Measurements from ENCODE around the gene DMRT3.

DMRT3 gene

DNA sequence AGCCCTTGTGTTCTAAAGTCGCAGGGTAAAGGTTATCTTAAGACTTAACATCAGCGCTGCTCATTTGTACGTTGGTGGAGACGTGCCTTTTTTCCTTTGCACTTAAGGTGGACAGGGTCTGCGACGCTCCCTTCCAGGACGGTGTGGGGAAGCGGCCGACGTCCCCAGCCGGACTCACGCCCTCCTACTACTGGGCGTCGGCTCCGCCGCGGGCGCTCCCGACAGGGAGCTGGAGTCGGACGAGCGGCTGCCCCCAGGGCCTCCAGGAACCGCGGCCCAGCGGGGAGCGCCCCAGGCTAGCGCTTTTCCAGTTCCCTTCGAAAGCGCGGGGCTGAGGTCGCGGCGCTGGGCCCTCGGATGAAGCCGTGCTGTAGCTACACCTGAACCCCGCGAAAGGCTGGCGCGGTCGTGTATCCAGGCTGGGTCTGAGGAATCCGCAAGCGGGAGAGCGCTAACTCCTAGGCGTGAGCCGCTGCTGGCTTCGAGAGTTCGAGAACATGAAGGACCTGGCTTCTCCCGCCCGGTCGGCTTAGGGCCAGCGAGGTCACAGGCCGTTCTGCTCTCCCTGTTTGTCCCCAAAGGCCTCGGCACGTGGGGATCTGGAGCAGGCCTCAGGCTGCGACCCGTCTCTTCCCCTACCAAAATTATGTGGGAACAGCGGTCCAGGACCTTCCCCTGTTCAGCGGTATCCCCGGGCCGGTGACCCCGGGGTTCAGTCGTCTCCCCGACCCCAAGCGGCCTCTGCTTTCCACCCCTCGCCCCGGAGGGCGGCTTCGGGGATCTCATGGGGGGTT, 3.8 kb upstream of the DMRT3 start:
- no peak for DNase-seq (ENCODE audit: extremely low read depth, insufficient read length)
- TF ChIP-seq, protein P1, sequence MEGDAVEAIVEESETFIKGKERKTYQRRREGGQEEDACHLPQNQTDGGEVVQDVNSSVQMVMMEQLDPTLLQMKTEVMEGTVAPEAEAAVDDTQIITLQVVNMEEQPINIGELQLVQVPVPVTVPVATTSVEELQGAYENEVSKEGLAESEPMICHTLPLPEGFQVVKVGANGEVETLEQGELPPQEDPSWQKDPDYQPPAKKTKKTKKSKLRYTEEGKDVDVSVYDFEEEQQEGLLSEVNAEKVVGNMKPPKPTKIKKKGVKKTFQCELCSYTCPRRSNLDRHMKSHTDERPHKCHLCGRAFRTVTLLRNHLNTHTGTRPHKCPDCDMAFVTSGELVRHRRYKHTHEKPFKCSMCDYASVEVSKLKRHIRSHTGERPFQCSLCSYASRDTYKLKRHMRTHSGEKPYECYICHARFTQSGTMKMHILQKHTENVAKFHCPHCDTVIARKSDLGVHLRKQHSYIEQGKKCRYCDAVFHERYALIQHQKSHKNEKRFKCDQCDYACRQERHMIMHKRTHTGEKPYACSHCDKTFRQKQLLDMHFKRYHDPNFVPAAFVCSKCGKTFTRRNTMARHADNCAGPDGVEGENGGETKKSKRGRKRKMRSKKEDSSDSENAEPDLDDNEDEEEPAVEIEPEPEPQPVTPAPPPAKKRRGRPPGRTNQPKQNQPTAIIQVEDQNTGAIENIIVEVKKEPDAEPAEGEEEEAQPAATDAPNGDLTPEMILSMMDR (IDR thresholded peaks at IDR 0.05; ENCODE audit: insufficient read depth, low read length, poor library complexity, severe bottlenecking) = no peak
- Histone ChIP-seq H3K4me3 (replicated peaks; ENCODE audit: low read depth, low read length) (no peak overlapping the region), H3K27me3 (replicated peaks; ENCODE audit: control insufficient read depth, insufficient read depth, low read length) (peaks cover 7% of the 10 kb centered on the region), H3K36me3 (ENCODE audit: control insufficient read depth, insufficient read depth, low read length) (no peaks in the 10 kb centered on the region)

DNA sequence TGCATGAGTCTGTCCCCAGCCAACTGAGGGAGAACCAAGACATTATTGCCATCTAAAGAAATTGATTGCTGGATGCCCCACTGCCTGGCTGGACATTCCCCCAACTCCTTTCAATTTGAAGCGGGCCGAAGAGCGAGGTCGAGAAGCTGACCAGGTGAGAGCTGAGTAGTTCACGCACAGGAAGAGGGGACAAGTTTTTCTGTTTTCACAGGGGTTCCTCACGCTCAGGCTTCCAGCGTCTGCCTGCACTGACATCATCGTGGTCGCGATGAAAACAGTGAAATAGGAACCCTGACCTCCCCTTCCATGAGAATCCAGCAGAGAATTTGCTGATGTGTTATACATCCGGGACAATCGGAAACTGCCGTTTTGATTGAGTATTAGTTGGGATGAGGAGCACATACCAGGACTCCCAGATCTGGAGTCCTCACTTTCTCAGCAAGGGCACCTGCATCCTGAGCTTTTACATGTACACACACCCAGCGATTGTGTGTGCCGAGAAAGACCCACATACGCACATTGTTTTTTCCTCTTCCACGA, 3.1 kb upstream of the DMRT3 start:
- TF ChIP-seq, protein P1 (IDR thresholded peaks at IDR 0.05; ENCODE audit: insufficient read depth, low read length, poor library complexity, severe bottlenecking) = no peak
- Histone ChIP-seq H3K27me3 (replicated peaks; ENCODE audit: control insufficient read depth, insufficient read depth, low read length) (peaks cover 7% of the 10 kb centered on the region), H3K36me3 (ENCODE audit: control insufficient read depth, insufficient read depth, low read length) (no peaks in the 10 kb centered on the region), H3K4me3 (replicated peaks; ENCODE audit: low read depth, low read length) (no peak overlapping the region)
- DNase-seq (ENCODE audit: extremely low read depth, insufficient read length) = no peak

DNA sequence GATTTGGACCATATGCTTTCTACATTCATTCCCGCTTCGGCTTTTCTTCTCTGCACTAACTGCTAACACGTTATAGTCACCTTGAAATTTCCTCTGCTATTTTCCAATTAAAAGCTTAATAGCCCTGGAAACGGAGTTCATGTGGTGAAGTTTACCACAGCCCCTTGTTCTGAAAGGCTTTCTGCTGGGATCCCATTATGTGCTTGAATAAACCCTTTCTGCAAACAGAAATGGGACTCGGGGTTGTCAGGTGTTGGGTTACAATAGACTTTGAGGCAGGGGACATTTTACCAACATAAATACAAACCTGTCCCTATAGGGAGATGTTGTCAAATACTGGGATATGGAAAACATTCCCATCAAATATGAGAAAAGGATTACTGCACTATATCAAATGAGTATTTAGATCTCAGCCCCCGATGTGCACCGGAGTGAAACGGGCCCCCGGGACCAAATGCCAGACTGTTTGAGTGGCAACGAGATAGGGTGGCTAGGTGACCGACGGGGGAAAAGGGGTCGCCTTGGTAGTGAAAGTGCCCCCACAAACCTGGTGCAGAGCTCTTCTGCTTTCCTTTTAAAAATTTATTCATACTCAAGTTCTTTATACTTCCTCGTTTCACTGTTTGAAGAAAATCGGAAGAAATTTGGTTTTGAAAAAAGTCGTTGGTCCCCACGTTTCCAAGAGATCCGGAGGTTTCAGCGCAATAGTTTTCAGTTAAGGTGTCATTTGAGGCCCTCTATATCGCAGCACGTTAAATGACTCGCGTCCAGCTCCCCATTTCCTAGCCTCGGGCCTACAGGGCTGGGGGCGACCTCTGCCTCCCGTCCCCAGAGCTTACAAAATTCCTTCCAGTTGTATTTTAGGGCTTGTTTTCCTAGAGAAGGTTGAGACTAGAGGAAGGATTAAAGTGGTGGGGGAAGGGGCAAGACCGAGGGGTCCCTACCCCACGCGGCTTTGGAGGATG, 2.1 kb upstream of the DMRT3 start:
- Histone ChIP-seq H3K36me3 (ENCODE audit: control insufficient read depth, insufficient read depth, low read length) (no peaks in the 10 kb centered on the region), H3K27me3 (replicated peaks; ENCODE audit: control insufficient read depth, insufficient read depth, low read length) (peaks cover 7% of the 10 kb centered on the region), H3K4me3 (replicated peaks; ENCODE audit: low read depth, low read length) (no peak overlapping the region)
- TF ChIP-seq, protein P1 (IDR thresholded peaks at IDR 0.05; ENCODE audit: insufficient read depth, low read length, poor library complexity, severe bottlenecking) = no peak
- no peak for DNase-seq (ENCODE audit: extremely low read depth, insufficient read length)

DNA sequence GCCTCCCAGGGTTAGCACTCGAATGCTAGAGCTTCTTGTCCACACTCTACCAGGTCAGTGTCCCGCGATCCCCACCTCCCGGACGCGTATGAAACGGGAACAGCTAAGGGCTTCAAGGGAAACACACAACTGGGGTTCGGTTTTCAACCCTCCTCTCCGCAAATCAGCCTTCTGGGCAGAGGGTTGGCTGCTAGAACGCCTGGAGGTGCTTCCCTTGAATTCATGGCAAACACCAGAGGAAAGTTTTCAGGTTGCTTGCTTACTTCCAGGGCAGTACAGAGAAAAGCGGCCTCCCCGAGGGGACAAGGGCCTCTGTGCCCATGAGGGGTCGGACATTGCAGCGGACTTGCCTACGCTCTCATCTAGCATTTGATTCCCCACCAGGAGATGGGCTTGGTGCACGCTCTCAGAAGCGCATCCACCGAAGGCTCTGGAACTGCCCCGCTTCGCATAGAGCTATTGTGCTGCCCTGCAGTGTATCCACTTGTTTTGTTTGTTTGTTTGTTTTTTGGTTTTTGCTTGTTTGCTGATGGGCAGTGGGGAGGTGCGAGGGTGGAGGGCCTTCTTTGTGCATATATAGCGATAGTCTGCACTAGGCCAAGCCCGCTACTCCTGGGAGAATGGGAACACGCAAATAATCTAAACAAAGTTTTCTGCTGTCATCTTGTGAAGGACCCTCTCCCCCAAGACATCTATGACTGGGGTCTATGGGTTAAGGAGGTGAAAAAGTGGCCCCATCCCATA, 1.3 kb upstream of the DMRT3 start:
- no peak for DNase-seq (ENCODE audit: extremely low read depth, insufficient read length)
- Histone ChIP-seq H3K4me3 (replicated peaks; ENCODE audit: low read depth, low read length) (no peak overlapping the region), H3K36me3 (ENCODE audit: control insufficient read depth, insufficient read depth, low read length) (no peaks in the 10 kb centered on the region), H3K27me3 (replicated peaks; ENCODE audit: control insufficient read depth, insufficient read depth, low read length) (peaks cover 7% of the 10 kb centered on the region)
- TF ChIP-seq, protein P1 (IDR thresholded peaks at IDR 0.05; ENCODE audit: insufficient read depth, low read length, poor library complexity, severe bottlenecking) = no peak

DNA sequence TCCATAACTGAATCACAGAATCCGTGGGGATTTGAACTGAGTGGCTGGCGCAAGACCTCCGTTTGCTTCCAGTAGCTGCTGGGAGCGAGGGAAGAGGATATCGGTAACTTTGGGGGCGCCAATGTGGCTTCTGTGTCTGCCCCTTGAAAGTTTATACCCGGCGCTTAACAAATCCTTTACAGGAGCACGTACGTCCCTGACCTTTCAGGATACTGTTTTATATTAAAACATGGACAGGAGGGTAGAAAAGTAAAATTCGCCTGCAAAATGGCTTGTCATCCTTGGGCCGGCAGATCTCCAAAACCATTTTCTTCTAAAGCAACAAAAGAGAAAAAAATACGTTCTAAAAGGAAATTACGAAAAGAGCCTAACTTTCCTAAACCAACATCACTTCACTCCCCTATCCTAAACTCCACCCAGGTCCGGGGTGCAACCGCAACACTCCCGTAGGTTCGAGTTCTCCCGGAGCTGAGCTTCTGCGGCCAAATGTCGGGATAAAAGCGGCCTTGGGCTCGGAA, 656 bp upstream of the DMRT3 start:
- Histone ChIP-seq H3K36me3 (ENCODE audit: control insufficient read depth, insufficient read depth, low read length) (no peaks in the 10 kb centered on the region), H3K27me3 (replicated peaks; ENCODE audit: control insufficient read depth, insufficient read depth, low read length) (peaks cover 7% of the 10 kb centered on the region), H3K4me3 (replicated peaks; ENCODE audit: low read depth, low read length) (no peak overlapping the region)
- TF ChIP-seq, protein P1 (IDR thresholded peaks at IDR 0.05; ENCODE audit: insufficient read depth, low read length, poor library complexity, severe bottlenecking) = no peak
- no peak for DNase-seq (ENCODE audit: extremely low read depth, insufficient read length)

All from GM06990 (cell line).